DND-41 (cell line): ENCODE measurements around the gene UGT3A1.

ENCODE experiments used
- EZH2 ChIP-seq: IDR thresholded peaks from 3 replicates; pipeline ENCODE4 v1.6.1; 2012; ENCODE audit warnings: borderline replicate concordance, low read depth, mild to moderate bottlenecking, moderate library complexity, low read length, inconsistent platforms; ENCODE audit not compliant: severe bottlenecking
- TF ChIP-seq, protein P1 (sequence below): IDR thresholded peaks from 2 replicates; pipeline ENCODE4 v1.5.1; 2012; ENCODE audit warnings: borderline replicate concordance, low read length, moderate library complexity, mild to moderate bottlenecking; ENCODE audit not compliant: poor library complexity, severe bottlenecking; ENCODE audit errors: extremely low read depth

DNA sequence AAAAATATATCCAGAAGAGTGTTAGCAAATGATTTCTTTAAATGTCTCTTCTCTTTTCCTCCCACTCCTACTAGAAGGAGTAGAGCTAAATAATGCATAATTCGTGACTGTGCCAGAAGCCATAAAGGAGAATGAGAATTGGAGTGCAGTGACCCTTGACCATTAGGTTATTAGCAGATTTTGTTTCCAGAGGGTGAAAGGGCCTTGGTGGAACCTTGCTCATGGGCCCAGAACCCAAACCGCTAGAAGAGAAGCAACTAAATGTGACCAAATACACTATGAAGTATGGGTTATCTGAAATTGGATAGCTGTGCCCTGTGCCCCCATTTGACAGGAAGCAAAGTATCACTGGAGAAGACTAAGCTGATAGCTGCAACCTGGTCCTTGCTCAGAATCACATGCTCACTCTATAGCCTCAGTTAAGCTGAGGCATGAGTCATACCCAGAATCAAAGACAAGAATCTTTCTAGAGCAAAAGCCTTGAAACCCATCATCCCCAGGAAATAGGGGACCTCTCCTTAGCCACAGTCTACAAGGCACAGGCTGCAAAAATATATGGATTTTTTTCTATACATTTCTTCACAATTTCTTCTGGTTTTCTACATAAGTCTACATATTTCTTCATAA, 89.0 kb downstream of the UGT3A1 start:
- TF ChIP-seq, protein P1, sequence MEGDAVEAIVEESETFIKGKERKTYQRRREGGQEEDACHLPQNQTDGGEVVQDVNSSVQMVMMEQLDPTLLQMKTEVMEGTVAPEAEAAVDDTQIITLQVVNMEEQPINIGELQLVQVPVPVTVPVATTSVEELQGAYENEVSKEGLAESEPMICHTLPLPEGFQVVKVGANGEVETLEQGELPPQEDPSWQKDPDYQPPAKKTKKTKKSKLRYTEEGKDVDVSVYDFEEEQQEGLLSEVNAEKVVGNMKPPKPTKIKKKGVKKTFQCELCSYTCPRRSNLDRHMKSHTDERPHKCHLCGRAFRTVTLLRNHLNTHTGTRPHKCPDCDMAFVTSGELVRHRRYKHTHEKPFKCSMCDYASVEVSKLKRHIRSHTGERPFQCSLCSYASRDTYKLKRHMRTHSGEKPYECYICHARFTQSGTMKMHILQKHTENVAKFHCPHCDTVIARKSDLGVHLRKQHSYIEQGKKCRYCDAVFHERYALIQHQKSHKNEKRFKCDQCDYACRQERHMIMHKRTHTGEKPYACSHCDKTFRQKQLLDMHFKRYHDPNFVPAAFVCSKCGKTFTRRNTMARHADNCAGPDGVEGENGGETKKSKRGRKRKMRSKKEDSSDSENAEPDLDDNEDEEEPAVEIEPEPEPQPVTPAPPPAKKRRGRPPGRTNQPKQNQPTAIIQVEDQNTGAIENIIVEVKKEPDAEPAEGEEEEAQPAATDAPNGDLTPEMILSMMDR, result no peak
- TF ChIP-seq EZH2, result no peak
